Occipital lobe (tissue), 2 donors: ENCODE measurements around the gene KLHL30. TPM values are rescaled to one million over a fixed set of nuclear protein-coding genes. Genes with fewer than 3 reads are reported as not detected.
"Not testable (repeated sequence)": the region's sequence is repeated elsewhere in the genome, so short reads cannot be mapped to it uniquely, and the experiment has no call there.

Source experiments
- DNase-seq: peaks from one replicate; lab custom pipeline; 2025; lab: John Stamatoyannopoulos, UW
- total RNA-seq: library from RNA; depleted of rRNA; stranded (reverse); fragments of >200 nt; gene quantifications from one replicate; pipeline ENCODE4 v1.2.3, GENCODE V29; 2014

Gene KLHL30
- total RNA-seq, 1 donor from 2014 or later = 0.16 TPM

- no peak for DNase-seq
Observed at GRCh38 chr2:238101891-238102841, 36.3 kb upstream of the KLHL30 start.

GRCh38 chr2:238102865-238103264, 35.6 kb upstream of the KLHL30 start:
- no peak for DNase-seq

GRCh38 chr2:238103465-238104225, 34.8 kb upstream of the KLHL30 start:
- DNase-seq = no peak

GRCh38 chr2:238104226-238104690, 34.2 kb upstream of the KLHL30 start:
- DNase-seq = no peak

- no peak for DNase-seq
Observed at GRCh38 chr2:238104691-238105371, 33.6 kb upstream of the KLHL30 start.

GRCh38 chr2:238105506-238106338, 32.7 kb upstream of the KLHL30 start:
- no peak for DNase-seq

GRCh38 chr2:238106339-238106697, 32.1 kb upstream of the KLHL30 start:
- no peak for DNase-seq

GRCh38 chr2:238106698-238107524, 31.6 kb upstream of the KLHL30 start:
- DNase-seq = no peak

- DNase-seq = no peak
Observed at GRCh38 chr2:238107525-238108422, 30.7 kb upstream of the KLHL30 start.

- DNase-seq = no peak
Observed at GRCh38 chr2:238108423-238109183, 29.9 kb upstream of the KLHL30 start.

GRCh38 chr2:238113611-238114010, 24.9 kb upstream of the KLHL30 start:
- no peak for DNase-seq

GRCh38 chr2:238114331-238114841, 24.1 kb upstream of the KLHL30 start:
- DNase-seq = no peak

GRCh38 chr2:238114851-238115660, 23.4 kb upstream of the KLHL30 start:
- no peak for DNase-seq

- not testable (repeated sequence) for DNase-seq
Observed at GRCh38 chr2:238115709-238116108, 22.8 kb upstream of the KLHL30 start.

GRCh38 chr2:238116298-238117198, 21.9 kb upstream of the KLHL30 start:
- no peak for DNase-seq
